GM12891 (cell line): ENCODE results near the gene TMEM129.

Experiments used
- DNase-seq: peaks from one replicate; pipeline ENCODE4 v3.0.0; 2011; ENCODE audit warnings: low spot score; ENCODE audit not compliant: insufficient read length
- FAIRE-seq: peaks from 2 replicates; lab custom pipeline; 2011; peaks lifted over from hg19 to GRCh38; lab: Jason Lieb, UNC
- PAX5 ChIP-seq: IDR thresholded peaks from 2 replicates; pipeline ENCODE4 v1.6.1; 2011; ENCODE audit warnings: low read length, moderate library complexity, mild to moderate bottlenecking; ENCODE audit not compliant: insufficient read depth, severe bottlenecking
- POLR2A ChIP-seq: IDR thresholded peaks from 2 replicates; pipeline ENCODE4 v1.6.1; 2011; ENCODE audit warnings: low read depth, low read length, control low read depth
- POLR2AphosphoS5 ChIP-seq: IDR thresholded peaks from 2 replicates; pipeline ENCODE4 v1.6.1; 2011; ENCODE audit warnings: low read depth, low read length, control low read depth
- POU2F2 ChIP-seq: IDR thresholded peaks from 2 replicates; pipeline ENCODE4 v1.6.1; 2011; ENCODE audit warnings: low read depth, mild to moderate bottlenecking, control low read depth, low read length, moderate library complexity
- SPI1 ChIP-seq: IDR thresholded peaks from 2 replicates; pipeline ENCODE4 v1.6.1; 2011; ENCODE audit warnings: low read depth, low read length, control low read depth
- TAF1 ChIP-seq: IDR thresholded peaks from 2 replicates; pipeline ENCODE4 v1.6.1; 2011; ENCODE audit warnings: low read depth, low read length, control low read depth

Gene TMEM129

GRCh38 chr4:1666391-1666790, 54.7 kb downstream of the TMEM129 start:
- FAIRE-seq (no peak), DNase-seq (no peak)
- TF ChIP-seq POU2F2 (no peak), SPI1 (no peak), TAF1 (no peak), PAX5 (no peak), POLR2A (no peak), POLR2AphosphoS5 (no peak)
